Neural progenitor cell (in vitro differentiated cells): ENCODE results near the gene RHOBTB3. TPM values are rescaled to one million over a fixed set of nuclear protein-coding genes. Genes with fewer than 3 reads are reported as not detected.

Source experiments
- DNase-seq: peaks from one replicate; pipeline ENCODE4 v3.0.0-alpha.2; 2016; ENCODE audit warnings: low spot score
- H2AFZ ChIP-seq: fragments of 200-600 bp; sonication (generic); replicated peaks from 2 replicates; pipeline ENCODE4 v1.6.1; 2016; ENCODE audit warnings: antibody characterized with exemption
- H3F3A ChIP-seq: fragments of 200-600 bp; sonication (generic); 2 replicates; pipeline ENCODE4 v1.6.1; 2016; ENCODE audit warnings: antibody characterized with exemption, low read depth
- H3K27ac ChIP-seq: fragments of 200-600 bp; sonication (generic); 2 replicates; pipeline ENCODE4 v1.5.1; 2016; ENCODE audit warnings: mild to moderate bottlenecking
- H3K27me3 ChIP-seq: fragments of 200-600 bp; sonication (generic); 2 replicates; pipeline ENCODE4 v1.6.1; 2016; ENCODE audit warnings: mild to moderate bottlenecking, moderate library complexity
- H3K36me3 ChIP-seq: fragments of 200-600 bp; sonication (generic); 2 replicates; pipeline ENCODE4 v1.5.1; 2016
- H3K4me1 ChIP-seq: fragments of 200-600 bp; sonication (generic); 2 replicates; pipeline ENCODE4 v1.6.1; 2016; ENCODE audit warnings: mixed run types
- H3K4me2 ChIP-seq: fragments of 200-600 bp; sonication (generic); 2 replicates; pipeline ENCODE4 v1.6.1; 2016
- H3K4me3 ChIP-seq: fragments of 200-600 bp; sonication (generic); 2 replicates; pipeline ENCODE4 v1.5.1; 2016
- H3K79me2 ChIP-seq: fragments of 200-600 bp; sonication (generic); 2 replicates; pipeline ENCODE4 v1.6.1; 2016; ENCODE audit warnings: low read depth
- H3K9ac ChIP-seq: fragments of 200-600 bp; sonication (generic); 2 replicates; pipeline ENCODE4 v1.6.1; 2016
- H3K9me3 ChIP-seq: fragments of 200-600 bp; sonication (generic); 2 replicates; pipeline ENCODE4 v1.5.1; 2016; ENCODE audit warnings: low read depth
- H4K20me1 ChIP-seq: fragments of 200-600 bp; sonication (generic); 2 replicates; pipeline ENCODE4 v1.6.1; 2016; ENCODE audit warnings: low read depth
- H3K27ac Mint-ChIP-seq: 3 replicates; pipeline ENCODE4 v1.8.0; 2021; ENCODE audit warnings: mixed read lengths
- H3K27me3 Mint-ChIP-seq: 2 replicates; pipeline ENCODE4 v1.8.0; 2022; ENCODE audit warnings: low read depth, mild to moderate bottlenecking, inconsistent platforms, moderate library complexity, mixed read lengths; ENCODE audit not compliant: insufficient read depth
- H3K36me3 Mint-ChIP-seq: 3 replicates; pipeline ENCODE4 v1.8.0; 2021; ENCODE audit warnings: mixed read lengths
- H3K4me1 Mint-ChIP-seq: 3 replicates; pipeline ENCODE4 v1.8.0; 2021; ENCODE audit warnings: mixed read lengths
- H3K4me3 Mint-ChIP-seq: 3 replicates; pipeline ENCODE4 v1.8.0; 2021; ENCODE audit warnings: mild to moderate bottlenecking, moderate library complexity, mixed read lengths
- H3K9me3 Mint-ChIP-seq: 3 replicates; pipeline ENCODE4 v1.8.0; 2020; ENCODE audit warnings: mixed read lengths
- CTCF ChIP-seq: fragments of 200-600 bp; sonication (generic); IDR thresholded peaks from 2 replicates; pipeline ENCODE4 v1.5.1; 2017; ENCODE audit warnings: antibody characterized with exemption, mild to moderate bottlenecking
- EZH2 ChIP-seq: fragments of 200-600 bp; sonication (generic); IDR thresholded peaks from 2 replicates; pipeline ENCODE4 v1.6.1; 2017; ENCODE audit warnings: antibody characterized with exemption, mild to moderate bottlenecking, moderate library complexity
- EZH2phosphoT487 ChIP-seq: fragments of 200-600 bp; sonication (generic); IDR thresholded peaks from 2 replicates; pipeline ENCODE4 v1.6.1; 2017; ENCODE audit warnings: antibody characterized with exemption
- total RNA-seq: library from RNA; depleted of rRNA; stranded (reverse); fragments of >200 nt; gene quantifications from 2 replicates; pipeline ENCODE4 v1.2.3, GENCODE V29; 2015; ENCODE audit warnings: low replicate concordance

Gene RHOBTB3
- total RNA-seq, 1 donor from 2014 or later: 3.6 TPM

- Histone ChIP-seq H2AFZ (no peak overlapping the region), H3K4me1 (no peaks in the 10 kb centered on the region), H4K20me1 (no peaks in the 10 kb centered on the region), H3K4me2 (no peak overlapping the region), H3K4me3 (no peak overlapping the region), H3K9ac (no peak overlapping the region), H3K79me2 (no peaks in the 10 kb centered on the region), H3K27ac (no peak overlapping the region), H3K27me3 (no peaks in the 10 kb centered on the region), H3K36me3 (no peaks in the 10 kb centered on the region), H3K9me3 (no peaks in the 10 kb centered on the region), H3F3A (no peaks in the 10 kb centered on the region)
- no peak overlapping the region for H3K27ac Mint-ChIP-seq
- H3K27me3 Mint-ChIP-seq: peaks cover 3% of the 10 kb centered on the region
- H3K36me3 Mint-ChIP-seq: peaks cover 6% of the 10 kb centered on the region
- peaks cover 8% of the 10 kb centered on the region for H3K4me1 Mint-ChIP-seq
- no peak for DNase-seq
- no peak overlapping the region for H3K4me3 Mint-ChIP-seq
- no peak for TF ChIP-seq EZH2phosphoT487
- TF ChIP-seq EZH2: no peak
- no peak for TF ChIP-seq CTCF
- peaks cover 7% of the 10 kb centered on the region for H3K9me3 Mint-ChIP-seq
Observed at GRCh38 chr5:95801961-95802360, 70.8 kb downstream of the RHOBTB3 start.

DNA sequence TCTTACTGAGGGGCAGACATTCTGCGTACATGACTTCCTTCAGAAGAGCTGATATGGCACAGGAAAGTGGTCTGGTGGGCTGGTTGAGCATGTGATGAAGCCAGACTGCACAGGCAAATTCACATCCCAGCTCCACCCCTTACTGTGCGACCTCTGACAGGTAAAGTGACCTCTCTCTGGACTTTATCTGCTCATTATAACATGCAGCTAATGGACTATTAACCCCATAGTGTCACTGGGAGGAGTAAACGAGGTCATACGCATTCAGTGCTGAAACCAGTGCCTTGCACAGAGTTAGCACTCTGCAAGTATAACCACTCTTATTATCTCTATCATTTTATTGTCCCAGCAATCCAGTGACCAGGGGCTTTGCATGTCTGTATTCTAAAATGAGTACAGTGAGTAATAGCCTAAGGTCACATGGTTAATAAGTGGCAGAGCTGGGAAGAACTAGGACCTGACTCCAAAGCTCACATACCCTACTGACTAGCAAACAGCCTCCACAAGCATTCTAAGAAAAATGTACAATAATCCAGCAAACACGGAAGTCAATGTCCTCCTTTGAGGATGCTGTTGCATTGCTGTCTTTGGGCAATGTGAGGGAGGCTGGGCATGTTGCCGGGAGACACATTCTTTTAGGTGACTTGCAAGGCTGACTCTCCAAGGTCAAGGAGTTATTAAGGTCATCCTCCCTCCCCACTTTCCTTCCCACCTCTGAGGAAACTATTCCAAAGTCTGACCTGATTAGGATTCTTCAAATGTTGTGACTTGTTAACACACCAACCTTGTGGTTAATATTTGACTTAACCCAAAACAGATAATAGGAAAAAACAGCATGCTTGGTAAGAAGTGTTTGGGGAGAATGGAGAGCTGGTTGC is 72.4 kb downstream of the RHOBTB3 start:
- Histone ChIP-seq H2AFZ (no peak overlapping the region), H3K27ac (no peak overlapping the region), H3K36me3 (no peaks in the 10 kb centered on the region), H4K20me1 (no peaks in the 10 kb centered on the region), H3K4me3 (no peak overlapping the region), H3K4me1 (no peaks in the 10 kb centered on the region), H3F3A (no peaks in the 10 kb centered on the region), H3K79me2 (no peaks in the 10 kb centered on the region), H3K27me3 (no peaks in the 10 kb centered on the region), H3K4me2 (no peak overlapping the region), H3K9me3 (no peaks in the 10 kb centered on the region), H3K9ac (no peak overlapping the region)
- TF ChIP-seq EZH2phosphoT487 (no peak), CTCF (no peak), EZH2 (no peak)
- no peak overlapping the region for H3K4me3 Mint-ChIP-seq
- peaks cover 8% of the 10 kb centered on the region for H3K4me1 Mint-ChIP-seq
- no peak overlapping the region for H3K27ac Mint-ChIP-seq
- H3K27me3 Mint-ChIP-seq: peaks cover 3% of the 10 kb centered on the region
- H3K36me3 Mint-ChIP-seq: peaks cover 6% of the 10 kb centered on the region
- H3K9me3 Mint-ChIP-seq: peaks cover 7% of the 10 kb centered on the region
- DNase-seq: no peak

- no peaks in the 10 kb centered on the region for H3K27me3 ChIP-seq
- no peaks in the 10 kb centered on the region for H4K20me1 ChIP-seq
- no peak overlapping the region for H3K27ac ChIP-seq
- H3K36me3 ChIP-seq: no peaks in the 10 kb centered on the region
- H3K4me3 ChIP-seq: no peak overlapping the region
- H3K9me3 Mint-ChIP-seq: peaks cover 7% of the 10 kb centered on the region
- no peaks in the 10 kb centered on the region for H3K79me2 ChIP-seq
- H3K9ac ChIP-seq: no peak overlapping the region
- H3K27ac Mint-ChIP-seq: no peak overlapping the region
- no peak overlapping the region for H2AFZ ChIP-seq
- H3K9me3 ChIP-seq: no peaks in the 10 kb centered on the region
- peaks cover 3% of the 10 kb centered on the region for H3K27me3 Mint-ChIP-seq
- no peaks in the 10 kb centered on the region for H3F3A ChIP-seq
- H3K4me3 Mint-ChIP-seq: no peak overlapping the region
- H3K4me1 ChIP-seq: peaks cover 10% of the 10 kb centered on the region
- DNase-seq: no peak
- peaks cover 21% of the 10 kb centered on the region for H3K4me1 Mint-ChIP-seq
- TF ChIP-seq EZH2phosphoT487: no peak
- no peak for TF ChIP-seq EZH2
- TF ChIP-seq CTCF: no peak
- peaks cover 3% of the 10 kb centered on the region for H3K36me3 Mint-ChIP-seq
- H3K4me2 ChIP-seq: no peak overlapping the region
Observed at GRCh38 chr5:95804736-95805539, 73.8 kb downstream of the RHOBTB3 start.
